HEK293 (cell line): ENCODE results near the gene GDF7.

Experiments
- CTCF ChIA-PET: fragments of 350-600 bp; formaldehyde crosslinking; extraction: SDS; loops from one replicate; lab custom pipeline; 2021; ENCODE audit warnings: antibody characterized with exemption; lab: Yijun Ruan, JAX
- POLR2A ChIA-PET: fragments of 300-600 bp; formaldehyde crosslinking; extraction: SDS; loops from one replicate; lab custom pipeline; 2020; ENCODE audit warnings: antibody characterized with exemption, inconsistent platforms; lab: Yijun Ruan, JAX
- H3K27ac ChIP-seq: fragments of 200-500 bp; sonication (Bioruptor generic); 2 replicates; pipeline ENCODE4 v1.5.1; 2014; ENCODE audit warnings: low read depth, low read length, control low read depth, inconsistent platforms; ENCODE audit errors: extremely low read depth
- H3K36me3 ChIP-seq, 2 experiments: fragments of 200-500 bp in 1 of 2; sonication (Bioruptor generic) in 1 of 2; 1 replicate in 1 of 2; 2 replicates in 1 of 2; pipeline ENCODE4 v1.5.1; 2014 to 2017; ENCODE audit warnings: inconsistent platforms in 2 of 2, low read length in 2 of 2; ENCODE audit not compliant: control insufficient read depth in 2 of 2, insufficient read depth in 1 of 2
- H3K4me1 ChIP-seq: fragments of 200-500 bp; sonication (Bioruptor generic); 2 replicates; pipeline ENCODE4 v1.5.1; 2014; ENCODE audit warnings: mild to moderate bottlenecking, low read length, inconsistent platforms; ENCODE audit not compliant: control insufficient read depth, insufficient read depth
- H3K4me3 ChIP-seq: 2 replicates; pipeline ENCODE4 v1.5.1; 2011; ENCODE audit warnings: low read depth, mild to moderate bottlenecking, control low read depth, low read length, moderate library complexity
- H3K9me3 ChIP-seq: fragments of 200-500 bp; sonication (Bioruptor generic); 2 replicates; pipeline ENCODE4 v1.5.1; 2014; ENCODE audit warnings: low read depth, low read length, inconsistent platforms; ENCODE audit not compliant: control insufficient read depth, insufficient read depth
- GFI1B ChIP-seq: fragments of 450-650 bp; formaldehyde crosslinking; IDR thresholded peaks from 2 replicates; pipeline ENCODE4 v1.5.1; 2016; ENCODE audit warnings: missing biosample characterization, missing genetic modification characterization
- GLIS1 ChIP-seq: fragments of 450-650 bp; formaldehyde crosslinking; IDR thresholded peaks from 2 replicates; pipeline ENCODE4 v1.5.1; 2016; ENCODE audit warnings: missing biosample characterization, missing genetic modification characterization
- MZF1 ChIP-seq: fragments of 450-650 bp; formaldehyde crosslinking; IDR thresholded peaks from 2 replicates; pipeline ENCODE4 v1.5.1; 2017; ENCODE audit warnings: missing biosample characterization, missing genetic modification characterization, borderline replicate concordance
- OSR2 ChIP-seq: fragments of 450-650 bp; formaldehyde crosslinking; IDR thresholded peaks from 2 replicates; pipeline ENCODE4 v1.5.1; 2016; ENCODE audit warnings: missing biosample characterization, missing genetic modification characterization
- SCRT1 ChIP-seq: fragments of 450-650 bp; formaldehyde crosslinking; IDR thresholded peaks from 2 replicates; pipeline ENCODE4 v1.5.1; 2016; ENCODE audit warnings: missing biosample characterization, missing genetic modification characterization, borderline replicate concordance
- TCF7L2 ChIP-seq: IDR thresholded peaks from 2 replicates; pipeline ENCODE4 v1.6.1; 2011; ENCODE audit warnings: low read depth, mild to moderate bottlenecking, inconsistent platforms, low read length, moderate library complexity, borderline replicate concordance
- TSHZ1 ChIP-seq: fragments of 450-650 bp; formaldehyde crosslinking; IDR thresholded peaks from 2 replicates; pipeline ENCODE4 v1.5.1; 2016; ENCODE audit warnings: missing biosample characterization, missing genetic modification characterization, borderline replicate concordance
- WT1 ChIP-seq: fragments of 450-650 bp; formaldehyde crosslinking; IDR thresholded peaks from 2 replicates; pipeline ENCODE4 v1.5.1; 2016; ENCODE audit warnings: missing biosample characterization, missing genetic modification characterization
- ZBTB11 ChIP-seq: fragments of 450-650 bp; formaldehyde crosslinking; conservative IDR thresholded peaks from 2 replicates; pipeline ENCODE4 v1.5.1; 2016; ENCODE audit warnings: low read depth, missing biosample characterization, missing genetic modification characterization
- ZBTB6 ChIP-seq: fragments of 450-650 bp; formaldehyde crosslinking; IDR thresholded peaks from 2 replicates; pipeline ENCODE4 v1.5.1; 2017; ENCODE audit warnings: missing biosample characterization, missing genetic modification characterization
- ZFP37 ChIP-seq: fragments of 450-650 bp; formaldehyde crosslinking; IDR thresholded peaks from 2 replicates; pipeline ENCODE4 v1.5.1; 2016; ENCODE audit warnings: missing biosample characterization, missing genetic modification characterization
- ZFP41 ChIP-seq: fragments of 450-650 bp; formaldehyde crosslinking; IDR thresholded peaks from 2 replicates; pipeline ENCODE4 v1.5.1; 2016; ENCODE audit warnings: missing biosample characterization, missing genetic modification characterization, borderline replicate concordance
- ZNF112 ChIP-seq: fragments of 450-650 bp; formaldehyde crosslinking; IDR thresholded peaks from 2 replicates; pipeline ENCODE4 v1.5.0; 2017; ENCODE audit warnings: missing biosample characterization, missing genetic modification characterization
- ZNF133 ChIP-seq: fragments of 450-650 bp; formaldehyde crosslinking; IDR thresholded peaks from 2 replicates; pipeline ENCODE4 v1.5.1; 2016; ENCODE audit warnings: missing biosample characterization, missing genetic modification characterization
- ZNF155 ChIP-seq: fragments of 450-650 bp; formaldehyde crosslinking; IDR thresholded peaks from 2 replicates; pipeline ENCODE4 v1.5.1; 2016; ENCODE audit warnings: missing biosample characterization, missing genetic modification characterization
- ZNF221 ChIP-seq: fragments of 450-650 bp; formaldehyde crosslinking; IDR thresholded peaks from 2 replicates; pipeline ENCODE4 v1.5.1; 2017; ENCODE audit warnings: missing biosample characterization, missing genetic modification characterization, borderline replicate concordance
- ZNF426 ChIP-seq: fragments of 450-650 bp; formaldehyde crosslinking; IDR thresholded peaks from 2 replicates; pipeline ENCODE4 v1.5.1; 2017; ENCODE audit warnings: missing biosample characterization, missing genetic modification characterization, mild to moderate bottlenecking, inconsistent platforms, moderate library complexity
- ZNF449 ChIP-seq: fragments of 450-650 bp; formaldehyde crosslinking; IDR thresholded peaks from 2 replicates; pipeline ENCODE4 v1.5.1; 2017; ENCODE audit warnings: missing biosample characterization, mild to moderate bottlenecking, missing genetic modification characterization, moderate library complexity
- ZNF596 ChIP-seq: fragments of 450-650 bp; IDR thresholded peaks from 2 replicates; pipeline ENCODE4 v1.5.0; 2018; ENCODE audit warnings: missing biosample characterization, mild to moderate bottlenecking, missing genetic modification characterization, moderate library complexity
- ZNF621 ChIP-seq: fragments of 450-650 bp; formaldehyde crosslinking; IDR thresholded peaks from 2 replicates; pipeline ENCODE4 v1.5.1; 2017; ENCODE audit warnings: missing biosample characterization, missing genetic modification characterization

GDF7 gene

GRCh38 chr2:20621366-20622295 is 45.3 kb upstream of the GDF7 start:
- ChIA-PET CTCF (interaction anchor here (0.6 to 1.1 kb wide), 5 partner anchors 29 to 242 kb away, joined by 3 to 5 read pairs (median 4); partner anchors contain the start of gene HS1BP3), POLR2A (interaction anchor here (1.0 to 11.0 kb wide), 2 partner anchors 37 to 172 kb away, joined by 3 to 150 read pairs; partner anchors contain the start of gene RHOB)
- no peak for TF ChIP-seq TCF7L2
- TF ChIP-seq TSHZ1 (tag by site-specific recombination) = no peak
- TF ChIP-seq ZBTB6 = no peak
- Histone ChIP-seq H3K9me3 (no peaks in the 10 kb centered on the region), H3K36me3 (peaks cover 0 to 58% of the 10 kb centered on the region in 2 experiments; a peak in 1 of 3 replicates), H3K27ac (no peak overlapping the region), H3K4me1 (peaks cover 4% of the 10 kb centered on the region; the same call in 1 of the 2 replicates), H3K4me3 (no peak overlapping the region)

- CTCF ChIA-PET = interaction anchor here (0.6 to 1.1 kb wide), 4 partner anchors 28 to 200 kb away, joined by 3 to 5 read pairs (median 4); partner anchors contain the start of gene HS1BP3
Measured at GRCh38 chr2:20622296-20622686, 44.7 kb upstream of the GDF7 start.

GRCh38 chr2:20622731-20623130 is 44.2 kb upstream of the GDF7 start:
- Histone ChIP-seq H3K4me3 (no peak overlapping the region), H3K36me3 (peaks cover 0 to 58% of the 10 kb centered on the region in 2 experiments; a peak in 1 of 3 replicates), H3K9me3 (no peaks in the 10 kb centered on the region), H3K27ac (no peak overlapping the region), H3K4me1 (peaks cover 4% of the 10 kb centered on the region; the same call in 1 of the 2 replicates)
- POLR2A ChIA-PET = interaction anchor here (11.0 kb wide), 1 partner anchor 173 kb away, joined by 150 read pairs; the partner anchor contains the start of gene RHOB
- CTCF ChIA-PET = no interaction called here
- no peak for TF ChIP-seq ZNF621 (tag by site-specific recombination)
- no peak for TF ChIP-seq ZNF133 (tag by site-specific recombination)
- no peak for TF ChIP-seq ZFP37 (tag by site-specific recombination)
- TF ChIP-seq SCRT1 (tag by site-specific recombination) = no peak
- no peak for TF ChIP-seq WT1 (tag by site-specific recombination)
- no peak for TF ChIP-seq ZNF221 (tag by site-specific recombination)
- TF ChIP-seq ZFP41 = no peak
- TF ChIP-seq ZNF155 (tag by site-specific recombination) = no peak
- no peak for TF ChIP-seq GFI1B (tag by site-specific recombination)
- no peak for TF ChIP-seq ZNF596 (tag by site-specific recombination)
- TF ChIP-seq OSR2 (tag by site-specific recombination) = no peak
- TF ChIP-seq GLIS1 = no peak
- no peak for TF ChIP-seq ZNF449 (tag by site-specific recombination)
- TF ChIP-seq ZBTB11 (tag by site-specific recombination) = no peak
- no peak for TF ChIP-seq ZNF426
- TF ChIP-seq ZNF112 (tag by site-specific recombination) = no peak

More at GRCh38 chr2:20622296-20622686, 44.7 kb upstream of the GDF7 start:
- H3K27ac ChIP-seq = no peak overlapping the region
- H3K4me1 ChIP-seq = peaks cover 4% of the 10 kb centered on the region; the same call in 1 of the 2 replicates
- TF ChIP-seq MZF1 (tag by site-specific recombination) = no peak
- H3K36me3 ChIP-seq = peaks cover 0 to 58% of the 10 kb centered on the region in 2 experiments; a peak in 1 of 3 replicates
- POLR2A ChIA-PET = interaction anchor here (11.0 kb wide), 1 partner anchor 173 kb away, joined by 150 read pairs; the partner anchor contains the start of gene RHOB
- H3K9me3 ChIP-seq = no peaks in the 10 kb centered on the region
- H3K4me3 ChIP-seq = no peak overlapping the region
